Right kidney (tissue), 1 donor: ENCODE data around the gene SIAH1.
A peak's percentile ranks its signal among the peaks of the same experiment; 100 is the strongest.
"Not testable (repeated sequence)": the region's sequence is repeated elsewhere in the genome, so short reads cannot be mapped to it uniquely, and the experiment has no call there.

Source experiments
- DNase-seq: peaks from one replicate; pipeline ENCODE4 v3.0.0-alpha.2; 2016

SIAH1 gene

DNA sequence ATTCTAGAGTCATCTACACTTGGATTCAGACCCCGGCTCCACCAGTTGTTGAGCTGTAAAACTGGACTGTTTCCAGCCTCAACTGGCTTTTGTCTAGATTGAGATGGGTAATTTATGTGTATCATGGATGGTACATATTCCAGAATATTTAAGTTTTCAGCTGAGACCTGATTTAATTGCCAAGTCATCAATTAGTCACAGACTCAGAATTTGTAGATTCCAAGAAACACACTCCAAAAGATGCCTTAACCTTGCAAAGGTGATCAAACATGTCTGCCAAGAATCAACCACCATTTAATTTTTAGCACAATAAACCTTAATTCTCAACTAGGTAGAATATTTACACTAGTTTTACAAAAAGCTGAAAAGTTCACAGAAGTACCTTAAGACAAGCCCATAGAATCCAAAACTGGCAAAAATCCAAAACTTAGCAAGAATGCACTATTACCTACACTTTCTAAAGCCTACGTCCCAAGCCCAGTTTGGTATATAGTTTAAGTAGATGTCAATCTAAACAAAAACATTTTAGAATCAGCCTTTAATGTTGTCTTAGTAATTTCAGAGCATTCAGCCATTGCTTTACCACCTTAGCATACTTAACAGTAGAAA lies 17.7 kb downstream of the SIAH1 start:
- no peak for DNase-seq

DNA sequence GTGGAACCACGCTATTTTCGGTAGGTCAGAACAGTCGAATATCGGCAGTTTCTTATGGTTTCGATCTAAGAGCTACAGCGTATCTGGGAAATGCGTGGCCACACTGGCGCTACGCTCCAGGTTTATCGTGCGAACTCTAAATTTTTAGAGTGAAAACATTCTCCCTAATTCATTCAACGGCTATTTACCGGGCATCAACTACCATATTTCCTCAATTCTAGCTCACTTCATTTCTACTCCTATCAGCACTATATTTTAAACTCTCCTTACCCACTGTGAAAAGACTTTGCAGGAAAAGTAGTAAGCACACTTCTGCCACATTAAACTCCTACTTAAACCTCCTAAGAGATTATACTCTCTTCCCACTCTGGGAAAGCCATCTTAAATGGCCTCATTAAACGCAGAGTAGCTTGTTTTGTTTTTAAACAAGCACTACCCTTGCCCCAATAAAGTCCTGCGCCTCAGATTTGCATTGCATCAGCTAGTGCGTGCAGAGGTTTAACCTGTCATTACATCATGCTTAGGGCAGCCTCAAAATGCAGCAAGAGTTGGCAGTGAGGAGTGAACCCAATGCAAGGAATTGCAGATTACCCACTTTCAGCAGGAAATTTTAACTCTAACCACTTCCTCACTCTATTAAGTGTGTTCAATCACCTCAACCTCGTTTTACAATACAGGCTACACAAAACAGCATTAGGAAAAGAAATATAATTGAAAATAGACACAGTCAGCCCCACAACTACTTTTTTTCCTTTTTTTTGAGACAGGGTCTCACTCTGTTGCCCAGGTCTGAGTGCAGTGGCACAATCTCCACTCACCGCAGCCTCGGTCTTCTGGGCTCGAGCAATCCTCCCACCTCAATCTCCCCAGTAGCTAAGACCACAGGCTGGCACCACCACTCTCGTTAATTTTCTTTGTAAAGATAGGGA lies 18.8 kb downstream of the SIAH1 start:
- peak; percentile 37 for DNase-seq

DNA sequence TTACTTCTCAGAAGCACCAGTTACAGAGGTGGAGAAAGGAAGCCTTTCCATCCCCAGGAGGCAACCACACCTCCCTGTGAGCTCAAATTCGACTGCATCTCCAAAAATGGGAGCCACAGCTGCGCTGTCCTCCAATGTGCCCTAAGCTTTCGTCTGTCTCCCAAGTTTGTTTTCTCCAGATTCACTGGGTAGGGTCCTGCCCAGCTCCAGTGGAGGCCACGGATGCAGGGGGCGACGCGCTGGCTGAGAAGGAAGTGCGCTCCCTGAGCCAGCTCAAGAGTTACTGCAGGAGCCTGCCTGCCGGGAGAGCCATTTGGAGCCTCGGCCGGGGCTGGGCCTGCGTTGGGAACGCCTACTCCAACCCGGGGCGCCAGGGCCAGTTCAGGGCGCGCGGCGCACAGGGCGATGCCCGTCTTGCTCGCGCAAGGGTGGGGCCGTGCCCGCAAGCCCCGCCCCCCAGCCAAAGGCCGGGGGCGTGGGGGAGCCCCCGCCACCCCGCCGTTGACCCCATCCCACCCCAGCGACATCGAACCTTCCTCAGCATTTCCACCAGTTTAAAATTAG lies 19.5 kb downstream of the SIAH1 start:
- DNase-seq = peak; percentile 67

DNA sequence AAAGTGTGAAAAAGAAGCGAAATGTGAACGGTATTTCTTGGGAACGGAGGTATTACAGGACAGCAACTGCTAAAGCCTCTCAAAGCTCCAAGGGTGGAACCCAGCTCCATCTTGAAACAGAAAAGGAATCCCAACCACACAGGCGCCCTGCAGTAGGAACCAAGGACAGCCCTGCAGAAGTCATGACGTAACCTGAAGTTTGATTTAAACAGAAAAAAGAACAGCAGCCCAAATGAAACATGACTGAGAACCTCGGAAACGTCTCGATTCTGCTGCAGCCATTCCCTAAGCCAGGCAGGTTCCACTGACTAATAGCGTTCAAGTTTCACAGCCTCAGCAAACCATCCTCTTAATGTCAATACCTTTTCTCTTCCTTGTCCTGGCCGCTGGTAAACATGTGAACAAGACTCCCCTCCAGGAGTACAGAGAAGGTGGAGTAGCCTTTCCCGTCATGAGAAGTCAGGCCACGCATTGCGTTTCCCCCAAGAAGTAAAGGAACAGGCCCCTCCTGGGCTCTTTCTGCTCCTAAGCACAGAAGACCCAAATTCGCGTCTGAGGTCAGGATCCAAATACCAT lies 20.1 kb downstream of the SIAH1 start:
- DNase-seq = no peak

DNA sequence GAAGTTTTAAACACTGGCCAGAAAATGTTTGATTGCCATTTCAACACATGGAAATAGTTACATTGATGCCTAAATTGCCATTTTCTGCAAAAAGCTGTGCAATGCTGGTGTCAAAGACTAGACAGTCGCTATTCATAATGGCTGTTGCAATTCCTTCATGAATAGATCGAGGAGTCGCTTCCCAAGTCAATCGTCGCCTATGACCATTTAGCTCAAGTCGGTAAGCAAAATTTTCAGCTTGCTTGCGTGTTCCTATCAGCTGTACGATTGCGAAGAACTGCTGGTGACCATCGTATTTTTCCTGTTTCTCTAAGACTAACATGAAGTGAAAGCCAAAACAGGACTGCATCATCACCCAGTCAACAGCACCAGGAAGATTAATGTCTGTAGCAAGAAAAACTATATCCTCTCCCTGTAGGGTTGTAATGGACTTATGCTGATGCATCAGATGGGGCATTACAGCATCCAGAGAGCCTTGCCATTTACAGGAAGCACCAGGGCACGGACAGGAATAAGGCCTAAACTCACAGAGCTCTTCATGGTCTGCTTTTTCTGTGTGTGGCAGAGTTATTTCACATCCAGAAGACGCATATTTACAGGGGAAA lies 23.6 kb downstream of the SIAH1 start:
- DNase-seq = no peak

DNA sequence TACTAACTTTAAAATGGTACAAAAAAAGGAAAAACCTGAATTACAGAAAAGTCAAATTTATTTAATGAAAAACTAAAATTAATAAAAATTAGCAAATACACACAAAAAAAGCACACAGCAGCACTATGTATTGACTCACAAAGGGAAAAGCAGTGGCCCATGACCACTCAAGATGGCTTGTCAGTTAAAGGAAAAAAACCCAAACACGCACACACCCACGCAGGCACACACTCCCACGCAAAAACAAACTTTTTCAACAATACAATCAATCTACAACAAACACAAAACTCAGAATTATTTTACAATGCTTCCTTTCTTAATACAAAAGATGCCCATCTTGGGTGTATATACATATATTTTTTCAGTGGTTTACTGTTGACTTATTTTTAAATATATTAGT lies 24.2 kb downstream of the SIAH1 start:
- no peak for DNase-seq

DNA sequence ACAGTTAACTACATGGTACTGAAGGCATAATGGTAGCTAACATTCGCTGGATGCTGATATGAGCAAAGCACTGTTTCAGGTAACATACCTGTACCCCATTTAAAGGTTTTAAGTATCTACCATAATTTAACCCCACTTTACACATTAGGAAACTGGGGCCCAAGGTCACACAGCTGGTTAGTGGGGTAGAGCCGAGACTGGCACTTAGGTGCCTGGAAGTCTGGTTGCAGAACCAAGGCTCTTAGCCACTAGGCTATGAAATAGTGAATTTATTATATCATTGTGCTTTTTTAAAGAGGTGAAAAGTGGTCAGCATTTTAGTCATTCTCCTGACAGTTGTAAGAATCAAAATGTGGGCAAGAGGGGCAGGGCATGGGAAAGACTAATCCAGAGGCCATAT lies 25.2 kb downstream of the SIAH1 start:
- DNase-seq = no peak

DNA sequence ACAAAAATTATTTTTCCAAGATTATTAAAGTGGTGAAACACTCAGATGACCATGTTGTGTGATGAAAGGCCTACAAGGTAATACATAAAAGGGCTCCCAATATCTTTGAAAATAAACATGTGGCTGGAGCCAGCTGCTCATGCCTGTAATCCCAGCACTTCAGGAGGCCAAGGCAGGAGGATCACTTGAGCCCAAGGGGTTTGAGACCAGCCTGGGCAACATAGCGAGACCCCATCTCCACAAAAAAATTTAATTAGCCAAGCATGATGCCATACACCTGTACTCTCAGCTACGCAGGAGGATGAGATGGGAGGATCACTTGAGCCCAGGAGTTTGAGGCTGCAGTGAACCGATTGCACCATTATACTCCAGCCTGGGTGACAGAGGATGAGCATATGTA lies 26.8 kb downstream of the SIAH1 start:
- no peak for DNase-seq

DNA sequence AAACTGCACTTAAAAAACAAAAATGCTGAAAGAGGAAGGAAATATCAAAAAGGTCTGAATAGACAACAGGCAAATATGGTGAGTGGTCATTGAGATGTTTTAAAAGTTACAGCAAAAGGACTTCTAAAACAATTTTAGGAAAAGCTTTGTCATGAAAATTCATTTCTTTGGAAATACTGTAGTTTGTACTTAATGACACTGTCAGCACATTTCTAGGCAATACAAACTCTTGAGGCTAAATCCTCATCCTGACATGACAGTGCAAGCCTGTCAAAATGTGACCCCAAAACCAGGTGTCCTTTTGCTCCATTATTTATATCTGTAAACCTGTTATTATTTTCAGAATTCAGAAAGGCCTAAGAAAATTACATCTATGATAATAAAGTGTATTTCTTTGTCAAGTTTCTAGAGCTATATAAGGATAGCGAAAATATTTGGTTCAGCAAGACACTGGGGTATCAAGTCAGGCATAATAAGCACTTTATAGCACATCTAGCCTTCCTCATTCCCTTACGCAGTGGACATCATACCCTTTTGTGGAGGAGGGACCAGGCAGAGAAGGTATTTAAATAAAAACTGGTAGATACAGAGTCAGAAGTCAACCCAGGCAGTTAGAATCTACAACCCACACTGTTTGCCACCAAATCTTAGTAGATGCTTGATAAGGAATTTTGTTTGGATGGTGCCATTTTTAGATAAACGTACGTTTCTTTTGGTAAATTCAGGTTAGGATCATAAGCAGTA lies 28.4 kb downstream of the SIAH1 start:
- DNase-seq = no peak

DNA sequence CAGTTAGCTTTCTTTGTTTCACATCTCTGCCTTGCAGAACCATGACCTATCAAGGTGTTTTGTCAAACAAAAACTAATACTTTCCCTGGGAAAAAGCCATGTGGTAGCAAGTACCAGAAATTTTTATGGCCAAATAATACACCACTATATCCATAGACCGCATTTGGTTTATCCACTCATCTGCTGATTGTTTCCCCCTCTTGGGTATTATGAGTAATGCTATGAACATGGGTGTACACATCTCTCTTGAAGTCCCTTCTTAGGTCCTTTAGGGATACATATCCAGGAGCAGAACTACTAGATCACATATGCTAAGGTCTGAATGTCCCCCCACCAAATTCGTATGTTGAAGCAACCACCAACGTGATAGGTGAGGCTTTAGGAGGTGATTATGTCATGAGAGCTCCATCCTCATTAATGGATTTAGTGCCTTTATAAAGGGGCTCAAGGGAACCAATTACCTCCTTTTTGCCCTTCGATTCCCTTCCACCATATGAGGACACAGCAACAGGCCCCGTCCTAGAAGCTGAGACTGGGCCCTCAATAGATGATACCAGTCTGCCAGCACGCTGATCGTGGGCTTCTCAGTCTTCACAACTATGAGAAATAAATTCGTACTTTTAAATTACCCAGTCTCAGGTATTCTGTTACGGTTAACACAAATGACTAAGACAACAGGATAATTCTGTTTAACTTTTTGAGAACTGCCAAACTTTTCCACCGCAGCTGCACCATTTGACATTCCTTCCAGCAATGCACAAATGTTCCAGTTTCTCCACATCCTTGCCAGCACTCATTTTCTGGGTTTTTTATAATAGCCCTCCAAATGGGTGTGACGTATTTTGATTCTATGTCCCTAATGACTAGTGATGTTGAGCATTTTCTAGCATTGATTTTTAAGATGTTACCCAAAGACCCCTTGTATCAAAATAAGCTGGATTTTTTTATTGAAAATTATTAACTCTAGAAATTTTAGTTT lies 30.0 kb downstream of the SIAH1 start:
- DNase-seq = no peak

DNA sequence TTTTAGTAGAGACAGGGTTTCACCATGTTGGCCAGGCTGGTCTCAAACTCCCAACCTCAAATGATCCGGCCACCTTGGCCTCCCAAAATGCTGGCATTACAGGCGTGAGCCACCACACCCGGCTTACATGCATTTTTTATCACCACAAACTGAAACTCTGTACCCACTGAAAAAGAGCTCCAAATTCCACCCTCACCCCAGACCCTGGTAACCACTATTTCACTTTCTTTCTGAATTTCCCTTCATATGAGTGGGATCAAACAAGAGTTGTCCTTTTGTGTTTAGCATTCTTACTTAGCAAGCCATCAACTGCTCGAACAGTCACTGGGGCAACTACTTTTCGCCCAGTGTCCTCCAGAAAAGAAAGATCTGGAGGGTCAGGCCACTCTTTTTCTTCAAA lies 30.8 kb downstream of the SIAH1 start:
- not testable (repeated sequence) for DNase-seq

DNA sequence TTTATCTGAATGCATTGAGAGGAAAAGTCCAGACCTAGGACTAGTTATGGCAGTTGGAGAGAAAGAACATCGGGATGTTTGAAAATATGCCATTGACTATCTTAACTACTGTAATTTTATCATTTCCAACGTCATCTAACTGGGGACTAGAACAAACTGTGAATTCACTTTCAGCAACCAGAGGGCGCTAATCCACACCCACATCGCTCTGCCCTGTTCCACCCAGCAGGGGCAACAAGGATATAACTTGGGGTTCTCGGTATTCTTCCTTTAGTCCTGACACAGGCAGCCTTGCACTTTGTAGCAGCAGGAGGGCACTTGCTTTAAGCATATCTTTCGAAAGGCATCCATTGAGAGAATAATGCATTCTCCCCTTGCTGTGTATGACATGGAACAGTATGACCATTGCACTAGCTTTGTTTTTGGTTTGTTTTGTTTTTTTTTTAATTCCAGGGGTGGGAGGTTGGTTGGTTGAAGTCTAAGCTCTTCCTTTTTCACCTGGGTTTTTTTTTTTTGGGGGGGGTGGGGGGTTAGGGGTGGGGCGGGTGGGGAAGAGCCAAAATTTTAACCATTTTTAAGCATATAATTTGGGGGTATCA lies 31.5 kb downstream of the SIAH1 start:
- DNase-seq = peak; percentile 39

DNA sequence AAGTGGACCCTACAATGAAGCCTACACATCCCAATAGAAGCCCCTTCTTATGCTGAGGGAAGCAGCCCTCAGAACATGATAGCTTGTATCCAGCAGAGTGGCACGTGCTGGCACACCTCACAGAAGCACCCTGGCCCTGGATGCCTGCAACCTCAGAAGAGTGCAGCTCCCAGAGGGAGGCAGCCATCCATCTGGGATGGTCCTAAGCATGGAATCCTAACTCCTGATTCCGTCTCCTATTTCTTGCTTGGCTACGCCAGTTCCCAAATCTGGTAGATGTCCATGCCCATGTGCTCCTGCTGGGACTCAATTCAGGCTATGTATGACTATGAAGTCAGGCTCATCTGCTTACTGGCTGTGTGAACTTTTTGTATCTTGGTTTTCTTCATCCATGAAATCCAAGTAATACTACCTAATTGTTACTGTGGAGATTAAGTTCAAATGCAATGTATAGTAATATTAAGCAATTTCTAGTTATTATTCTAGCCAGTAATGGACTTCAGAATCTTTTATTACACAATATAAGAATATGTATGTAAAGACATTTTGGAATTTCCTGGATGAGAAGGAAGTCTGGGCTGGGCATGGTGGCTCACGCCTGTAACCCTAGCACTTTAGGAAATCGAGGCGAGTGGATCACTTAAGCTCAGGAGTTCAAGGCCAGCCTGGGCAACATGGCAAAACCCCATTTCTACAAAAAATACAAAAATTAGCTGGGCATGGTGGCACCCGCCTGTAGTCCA lies 32.4 kb downstream of the SIAH1 start:
- DNase-seq = no peak

DNA sequence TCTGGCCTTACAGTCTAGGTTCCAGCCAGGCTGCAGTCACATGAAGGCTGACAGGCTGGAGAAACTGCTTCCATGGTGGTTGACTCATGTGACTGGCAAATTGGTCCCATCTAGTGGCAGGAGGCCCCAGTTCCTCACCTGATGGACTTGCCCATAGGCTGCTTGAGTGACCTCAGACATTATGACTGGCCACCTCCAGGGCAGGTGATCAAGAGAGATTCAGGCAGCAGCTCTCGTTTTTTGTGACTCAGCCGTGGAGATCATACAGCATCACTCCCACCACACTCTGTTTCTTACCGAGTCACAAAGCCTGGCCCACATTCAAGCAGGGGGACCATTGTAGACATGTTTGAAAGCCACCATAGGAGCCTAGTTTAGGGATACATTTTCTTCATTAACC lies 34.5 kb downstream of the SIAH1 start:
- no peak for DNase-seq

DNA sequence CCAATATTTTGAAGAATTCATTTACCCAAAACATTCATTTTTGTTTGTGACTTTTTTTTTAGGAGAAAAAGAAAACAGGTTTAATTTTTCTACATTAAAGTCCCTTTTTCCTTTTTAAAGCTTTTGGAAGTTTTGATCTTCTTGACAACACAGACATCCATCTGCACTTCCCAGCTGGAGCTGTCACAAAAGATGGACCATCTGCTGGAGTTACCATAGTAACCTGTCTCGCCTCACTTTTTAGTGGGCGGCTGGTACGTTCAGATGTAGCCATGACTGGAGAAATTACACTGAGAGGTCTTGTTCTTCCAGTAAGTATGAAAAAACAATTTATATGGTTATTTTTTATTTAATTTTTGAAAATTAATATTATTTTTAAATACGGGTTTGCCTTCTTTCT lies 37.2 kb downstream of the SIAH1 start:
- DNase-seq = no peak

DNA sequence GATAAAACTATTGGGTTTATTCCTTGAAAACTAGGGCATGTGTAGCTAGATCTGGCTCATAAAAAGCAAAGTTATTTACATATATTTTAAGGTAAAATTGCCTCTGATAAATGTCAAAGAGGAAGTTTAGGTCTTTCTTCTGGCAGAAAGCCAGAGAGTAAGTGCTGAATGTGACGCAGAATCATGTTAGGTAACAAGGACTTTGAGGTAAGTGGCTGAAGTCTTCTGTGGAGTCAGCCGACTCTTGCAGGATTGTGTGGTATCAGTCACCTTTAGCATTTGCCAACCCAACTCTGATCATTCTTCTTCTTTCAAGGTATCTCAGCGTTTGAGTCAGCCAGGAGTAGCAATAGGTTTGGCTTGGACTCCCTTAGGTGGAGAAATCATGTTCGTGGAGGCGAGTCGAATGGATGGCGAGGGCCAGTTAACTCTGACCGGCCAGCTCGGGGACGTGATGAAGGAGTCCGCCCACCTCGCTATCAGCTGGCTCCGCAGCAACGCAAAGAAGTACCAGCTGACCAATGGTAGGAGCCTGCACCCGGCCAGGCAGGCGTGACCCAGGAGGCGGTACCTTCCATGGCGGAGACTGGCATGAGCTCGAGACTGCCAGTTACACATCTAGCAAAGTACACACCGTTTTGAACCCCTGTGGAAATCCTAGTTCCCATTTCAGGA lies 37.9 kb downstream of the SIAH1 start:
- no peak for DNase-seq

DNA sequence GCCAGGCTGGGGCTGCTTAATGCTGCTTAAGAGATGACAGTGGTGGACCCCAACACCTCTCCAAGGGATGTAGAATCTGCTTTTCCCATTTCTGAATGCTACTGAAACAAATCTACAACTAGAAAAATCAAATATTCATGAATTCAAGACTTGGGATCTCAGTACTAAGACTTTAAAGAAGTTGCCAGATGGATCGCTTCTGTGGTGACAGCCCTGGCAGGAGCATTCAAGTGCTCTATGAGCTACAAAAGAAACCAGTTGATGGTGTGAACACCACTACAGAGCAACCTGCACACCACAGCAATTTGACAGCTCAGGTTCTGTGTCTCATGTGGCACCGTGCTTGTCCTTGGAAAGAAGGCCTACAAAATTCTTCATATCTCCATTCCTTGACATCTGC lies 42.6 kb downstream of the SIAH1 start:
- no peak for DNase-seq

DNA sequence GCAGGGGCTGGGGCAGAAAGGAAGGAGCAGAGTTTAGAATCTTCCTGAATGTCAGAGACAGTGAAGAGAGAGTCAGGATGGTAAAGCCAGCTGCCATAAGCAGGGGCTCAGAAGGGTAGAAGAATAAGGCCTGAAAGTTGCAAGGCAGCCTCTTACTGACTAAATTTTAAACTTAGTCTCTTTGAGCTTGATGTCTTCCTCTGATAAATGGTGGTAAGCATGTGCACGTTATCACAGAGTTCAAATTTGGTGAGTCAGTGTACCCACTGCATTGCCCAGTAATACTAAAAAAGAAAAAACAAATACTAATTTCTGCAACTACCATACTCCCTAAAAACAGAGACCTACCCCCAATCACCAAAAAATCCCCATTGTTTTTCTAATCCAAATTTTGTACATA lies 45.2 kb downstream of the SIAH1 start:
- no peak for DNase-seq

DNA sequence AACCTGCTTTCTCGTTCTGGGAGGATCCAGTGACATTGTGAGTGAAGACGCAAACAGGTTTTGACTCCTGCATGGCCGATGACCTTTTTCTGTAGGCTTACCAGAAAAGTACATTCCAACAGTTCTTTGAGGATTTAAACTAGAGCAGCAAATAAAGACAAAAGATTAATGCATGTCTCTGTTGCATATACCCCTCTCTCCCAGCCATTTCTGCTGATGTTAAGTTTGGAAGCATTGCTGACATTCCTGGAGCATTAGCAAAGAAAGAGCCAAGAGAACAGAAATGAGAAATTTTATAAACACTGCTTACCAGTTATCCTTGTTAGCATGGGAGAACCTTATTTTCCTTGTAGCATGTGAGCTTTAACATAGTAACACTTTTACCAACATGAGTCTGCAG lies 49.3 kb downstream of the SIAH1 start:
- no peak for DNase-seq
